Measurements from ENCODE around the gene ZNF106. TPM values are rescaled to one million over a fixed set of nuclear protein-coding genes. Genes with fewer than 3 reads are reported as not detected.

The ZNF106 gene
- total and polyA plus RNA-seq, 2 donors, result 8.6 to 23.7 TPM

DNA sequence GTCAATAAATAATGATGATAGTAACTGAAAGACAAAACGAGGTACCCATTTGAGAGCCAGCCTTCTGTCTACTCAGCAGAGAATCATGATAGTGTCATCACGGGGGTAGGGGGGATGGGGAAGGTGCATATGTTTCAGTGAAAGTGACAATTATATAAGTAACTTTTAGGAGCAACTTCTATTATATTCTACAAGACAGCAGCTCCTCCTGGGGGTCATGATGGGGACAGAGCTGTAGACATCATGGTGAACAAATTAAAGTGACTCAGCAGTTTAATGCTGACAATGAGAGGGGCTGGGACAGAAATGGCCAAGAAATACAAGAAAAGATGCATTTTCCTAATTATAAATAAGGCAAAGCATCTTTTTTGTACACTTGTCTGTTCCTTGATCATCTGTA, 119.8 kb downstream of the ZNF106 start:
- 92% methylated on average over 2 of the region's 2 CpGs for WGBS
- Histone ChIP-seq H3K4me3 (ENCODE audit: low read length in 2 of 2) (no peak overlapping the region), H3K4me1 (ENCODE audit: control insufficient read depth in 2 of 2, insufficient read depth in 2 of 2, low read length in 2 of 2) (no peaks in the 10 kb centered on the region), H3K27me3 (ENCODE audit: control insufficient read depth in 2 of 2, insufficient read depth in 1 of 2, low read length in 1 of 2) (no peaks in the 10 kb centered on the region), H3K36me3 (ENCODE audit: control insufficient read depth in 2 of 2, insufficient read depth in 2 of 2, low read length in 1 of 2) (no peaks in the 10 kb centered on the region), H3K27ac (ENCODE audit: low read depth in 1 of 2, low read length in 1 of 2) (no peak overlapping the region), H3K9me3 (ENCODE audit: control insufficient read depth in 2 of 2, insufficient read depth in 1 of 2, low read length in 1 of 2) (no peaks in the 10 kb centered on the region)
- no peak for DNase-seq (ENCODE audit: low read depth in 6 of 9, low spot score in 9 of 9)

DNA sequence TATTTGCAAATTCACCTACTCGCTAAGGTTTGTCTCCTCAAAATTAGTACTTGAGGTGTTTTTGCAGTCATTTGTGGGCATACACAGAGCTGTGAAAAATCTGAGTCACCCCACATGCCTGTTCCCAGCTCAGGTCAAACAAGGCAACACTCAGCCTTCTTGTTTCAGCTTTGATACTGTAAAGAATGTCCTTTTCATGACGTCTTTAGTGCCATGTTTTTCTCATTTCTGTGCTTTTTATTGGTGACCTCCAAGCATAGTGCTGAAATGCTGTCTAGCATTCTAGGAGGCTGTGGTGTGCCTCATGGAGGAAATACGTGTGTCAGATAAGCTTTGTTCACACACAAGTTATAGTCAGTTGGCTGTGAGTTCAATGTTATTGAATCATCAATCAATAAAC, 122.8 kb downstream of the ZNF106 start:
- no peak overlapping the region for H3K4me3 ChIP-seq (ENCODE audit: low read length in 2 of 2)
- no peaks in the 10 kb centered on the region for H3K4me1 ChIP-seq (ENCODE audit: control insufficient read depth in 2 of 2, insufficient read depth in 2 of 2, low read length in 2 of 2)
- no peaks in the 10 kb centered on the region for H3K9me3 ChIP-seq (ENCODE audit: control insufficient read depth in 2 of 2, insufficient read depth in 1 of 2, low read length in 1 of 2)
- no peak for DNase-seq (ENCODE audit: low read depth in 6 of 9, low spot score in 9 of 9)
- 95% methylated on average over 3 of the region's 3 CpGs for WGBS
- H3K27me3 ChIP-seq (ENCODE audit: control insufficient read depth in 2 of 2, insufficient read depth in 1 of 2, low read length in 1 of 2), result no peaks in the 10 kb centered on the region
- no peaks in the 10 kb centered on the region for H3K36me3 ChIP-seq (ENCODE audit: control insufficient read depth in 2 of 2, insufficient read depth in 2 of 2, low read length in 1 of 2)
- no peak overlapping the region for H3K27ac ChIP-seq (ENCODE audit: low read depth in 1 of 2, low read length in 1 of 2)

DNA sequence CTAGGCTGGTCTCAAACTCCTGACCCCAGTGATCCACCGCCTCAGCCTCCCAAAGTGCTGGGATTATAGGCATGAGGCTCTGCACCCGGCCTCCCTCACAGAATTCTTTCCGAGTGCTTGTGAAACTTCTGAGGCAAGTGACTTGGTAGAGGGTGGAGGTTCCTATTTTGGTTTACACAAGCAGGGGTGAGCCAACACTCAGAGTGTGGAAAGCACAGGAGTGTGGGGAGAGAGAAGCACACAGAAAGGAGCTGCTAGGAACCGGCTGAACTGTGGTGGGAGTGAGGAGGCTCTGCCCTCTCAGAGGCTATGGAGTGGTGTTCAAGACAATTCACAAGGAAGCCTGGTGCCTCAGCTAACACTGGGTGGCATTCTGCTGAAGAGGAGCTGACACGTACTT, 123.9 kb downstream of the ZNF106 start:
- no peak for DNase-seq (ENCODE audit: low read depth in 6 of 9, low spot score in 9 of 9)
- 98% methylated on average over 5 of the region's 5 CpGs for WGBS

DNA sequence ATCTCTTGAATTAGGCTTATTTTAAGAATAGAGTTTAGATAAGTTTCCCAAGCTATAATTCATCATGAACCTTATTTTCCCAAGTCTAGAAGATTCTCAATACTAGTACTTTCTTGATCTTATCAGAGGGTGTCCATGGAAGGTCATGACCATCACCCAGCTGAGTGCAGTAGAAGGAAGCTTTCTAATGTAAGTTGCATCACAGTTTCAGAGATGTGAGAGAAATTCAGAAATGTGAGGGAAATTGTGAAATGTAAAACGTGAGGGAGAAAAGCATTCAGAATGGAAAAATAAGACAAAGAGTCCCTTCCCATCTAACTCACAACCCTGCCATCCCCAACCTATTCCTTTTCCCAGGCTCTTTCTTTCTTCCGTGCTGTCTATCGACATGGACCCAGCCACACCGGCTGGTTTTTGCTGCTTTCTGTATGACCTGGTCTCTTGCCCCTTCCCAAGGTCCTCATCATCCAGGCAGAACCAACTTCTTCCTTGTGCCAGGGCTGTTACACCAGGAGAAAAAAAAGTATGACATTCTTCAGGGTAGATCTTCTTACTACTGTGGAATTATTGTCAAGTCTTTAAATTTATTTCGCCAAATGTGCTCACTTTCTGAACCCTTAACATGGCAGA, 124.9 kb downstream of the ZNF106 start:
- Histone ChIP-seq H3K36me3 (ENCODE audit: control insufficient read depth in 2 of 2, insufficient read depth in 2 of 2, low read length in 1 of 2) (no peaks in the 10 kb centered on the region), H3K27me3 (ENCODE audit: control insufficient read depth in 2 of 2, insufficient read depth in 1 of 2, low read length in 1 of 2) (no peaks in the 10 kb centered on the region), H3K4me3 (ENCODE audit: low read length in 2 of 2) (no peak overlapping the region), H3K4me1 (ENCODE audit: control insufficient read depth in 2 of 2, insufficient read depth in 2 of 2, low read length in 2 of 2) (no peaks in the 10 kb centered on the region), H3K27ac (ENCODE audit: low read depth in 1 of 2, low read length in 1 of 2) (no peak overlapping the region), H3K9me3 (ENCODE audit: control insufficient read depth in 2 of 2, insufficient read depth in 1 of 2, low read length in 1 of 2) (no peaks in the 10 kb centered on the region)
- whole genome bisulfite sequencing, result 97% methylated on average over 5 of the region's 5 CpGs
- no peak for DNase-seq (ENCODE audit: low read depth in 6 of 9, low spot score in 9 of 9)

More for the DNA sequence above, 123.9 kb downstream of the ZNF106 start:
- Histone ChIP-seq H3K4me1 (ENCODE audit: control insufficient read depth in 2 of 2, insufficient read depth in 2 of 2, low read length in 2 of 2) (no peaks in the 10 kb centered on the region), H3K9me3 (ENCODE audit: control insufficient read depth in 2 of 2, insufficient read depth in 1 of 2, low read length in 1 of 2) (no peaks in the 10 kb centered on the region), H3K27ac (ENCODE audit: low read depth in 1 of 2, low read length in 1 of 2) (no peak overlapping the region), H3K36me3 (ENCODE audit: control insufficient read depth in 2 of 2, insufficient read depth in 2 of 2, low read length in 1 of 2) (no peaks in the 10 kb centered on the region), H3K4me3 (ENCODE audit: low read length in 2 of 2) (no peak overlapping the region), H3K27me3 (ENCODE audit: control insufficient read depth in 2 of 2, insufficient read depth in 1 of 2, low read length in 1 of 2) (no peaks in the 10 kb centered on the region)

DNA sequence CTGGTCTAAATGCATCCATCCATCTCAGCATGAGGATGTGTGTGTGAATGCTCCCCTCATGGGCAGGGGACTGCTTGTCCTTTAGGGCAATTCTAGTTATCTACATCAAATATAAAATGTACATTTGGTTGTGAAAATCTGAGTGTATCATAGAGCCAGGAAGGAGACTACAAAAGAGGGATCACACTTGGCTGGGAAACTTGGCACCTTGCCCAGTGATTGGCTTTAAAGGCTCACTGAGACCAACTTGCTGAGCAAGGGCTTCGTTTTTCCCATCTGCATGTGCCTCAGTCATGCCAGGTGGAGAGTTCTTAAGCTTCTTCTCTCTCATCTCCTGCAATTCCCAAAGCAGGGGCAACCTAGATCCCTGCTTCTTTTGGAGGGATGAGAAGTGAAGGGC, 126.4 kb downstream of the ZNF106 start:
- WGBS, result 85% methylated on average over 1 of the region's 1 CpG
- Histone ChIP-seq H3K27ac (ENCODE audit: low read depth in 1 of 2, low read length in 1 of 2) (no peak overlapping the region), H3K4me1 (ENCODE audit: control insufficient read depth in 2 of 2, insufficient read depth in 2 of 2, low read length in 2 of 2) (no peaks in the 10 kb centered on the region), H3K36me3 (ENCODE audit: control insufficient read depth in 2 of 2, insufficient read depth in 2 of 2, low read length in 1 of 2) (no peaks in the 10 kb centered on the region), H3K27me3 (ENCODE audit: control insufficient read depth in 2 of 2, insufficient read depth in 1 of 2, low read length in 1 of 2) (no peaks in the 10 kb centered on the region), H3K4me3 (ENCODE audit: low read length in 2 of 2) (no peak overlapping the region), H3K9me3 (ENCODE audit: control insufficient read depth in 2 of 2, insufficient read depth in 1 of 2, low read length in 1 of 2) (no peaks in the 10 kb centered on the region)
- no peak for DNase-seq (ENCODE audit: low read depth in 6 of 9, low spot score in 9 of 9)

DNA sequence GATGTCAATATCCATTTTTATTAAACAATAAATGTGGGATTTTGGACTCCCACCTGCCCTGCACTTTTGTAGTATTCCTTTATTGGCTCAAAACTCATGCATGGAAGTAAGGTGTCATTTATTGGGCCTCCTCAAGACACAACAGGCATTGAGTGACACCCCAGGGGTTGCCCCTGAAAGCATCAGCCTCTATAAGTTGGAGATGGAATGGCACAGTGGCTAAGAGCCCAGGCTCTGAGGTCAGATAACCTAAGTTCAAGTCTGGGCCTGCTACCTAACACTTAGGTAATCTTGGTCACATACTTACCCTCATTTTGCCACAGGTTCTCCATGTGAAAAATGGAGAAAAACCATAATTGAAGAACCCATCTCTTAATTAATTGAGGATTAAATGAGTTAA, 127.0 kb downstream of the ZNF106 start:
- H3K4me1 ChIP-seq (ENCODE audit: control insufficient read depth in 2 of 2, insufficient read depth in 2 of 2, low read length in 2 of 2), result no peaks in the 10 kb centered on the region
- H3K27ac ChIP-seq (ENCODE audit: low read depth in 1 of 2, low read length in 1 of 2), result no peak overlapping the region
- H3K36me3 ChIP-seq (ENCODE audit: control insufficient read depth in 2 of 2, insufficient read depth in 2 of 2, low read length in 1 of 2), result no peaks in the 10 kb centered on the region
- DNase-seq (ENCODE audit: low read depth in 6 of 9, low spot score in 9 of 9), result no peak
- H3K9me3 ChIP-seq (ENCODE audit: control insufficient read depth in 2 of 2, insufficient read depth in 1 of 2, low read length in 1 of 2), result no peaks in the 10 kb centered on the region
- H3K4me3 ChIP-seq (ENCODE audit: low read length in 2 of 2), result no peak overlapping the region
- no peaks in the 10 kb centered on the region for H3K27me3 ChIP-seq (ENCODE audit: control insufficient read depth in 2 of 2, insufficient read depth in 1 of 2, low read length in 1 of 2)

DNA sequence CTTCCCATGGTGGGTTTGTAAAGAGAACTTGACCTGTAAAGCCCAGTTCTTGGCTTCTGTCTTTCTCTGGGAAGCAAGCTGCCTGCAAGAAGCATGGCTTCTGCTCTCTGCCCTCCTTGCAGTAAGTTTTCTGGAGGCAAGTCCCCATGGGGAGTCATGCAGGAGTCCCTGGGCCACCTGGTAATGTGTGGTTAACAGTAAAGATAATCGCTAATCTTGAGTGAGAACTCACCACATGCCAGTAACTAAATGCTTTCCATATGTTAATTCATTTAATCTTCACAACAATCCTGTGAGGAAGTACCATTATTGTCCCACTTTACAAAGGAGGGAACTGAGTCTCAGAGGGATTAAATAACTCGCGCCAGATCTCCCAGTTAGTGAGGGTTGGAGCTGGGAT, 127.5 kb downstream of the ZNF106 start:
- no peak overlapping the region for H3K27ac ChIP-seq (ENCODE audit: low read depth in 1 of 2, low read length in 1 of 2)
- no peak overlapping the region for H3K4me3 ChIP-seq (ENCODE audit: low read length in 2 of 2)
- WGBS, result 97% methylated on average over 3 of the region's 3 CpGs
- no peaks in the 10 kb centered on the region for H3K36me3 ChIP-seq (ENCODE audit: control insufficient read depth in 2 of 2, insufficient read depth in 2 of 2, low read length in 1 of 2)
- DNase-seq (ENCODE audit: low read depth in 6 of 9, low spot score in 9 of 9), result no peak
- no peaks in the 10 kb centered on the region for H3K4me1 ChIP-seq (ENCODE audit: control insufficient read depth in 2 of 2, insufficient read depth in 2 of 2, low read length in 2 of 2)
- H3K27me3 ChIP-seq (ENCODE audit: control insufficient read depth in 2 of 2, insufficient read depth in 1 of 2, low read length in 1 of 2), result no peaks in the 10 kb centered on the region
- no peaks in the 10 kb centered on the region for H3K9me3 ChIP-seq (ENCODE audit: control insufficient read depth in 2 of 2, insufficient read depth in 1 of 2, low read length in 1 of 2)

Other genes starting within 250 kb of the ZNF106 start
- 13.6 TPM for gene GANC, start 217.9 kb downstream of the ZNF106 start, total RNA-seq
- gene GANC, start 217.9 kb downstream of the ZNF106 start, polyA plus RNA-seq, result 12.7 TPM
- gene TMEM87A, start 217.7 kb downstream of the ZNF106 start, total RNA-seq, result 32.2 TPM
- 33.5 TPM for gene TMEM87A, start 217.7 kb downstream of the ZNF106 start, polyA plus RNA-seq
- gene CAPN3, start 131.6 kb downstream of the ZNF106 start, total RNA-seq, result 2.4 TPM
- 38.1 TPM for gene CAPN3, start 131.6 kb downstream of the ZNF106 start, polyA plus RNA-seq
- 34.0 TPM for gene SNAP23, start 4.5 kb upstream of the ZNF106 start, total RNA-seq
- gene SNAP23, start 4.5 kb upstream of the ZNF106 start, polyA plus RNA-seq, result 66.3 TPM
- gene LRRC57, start 57.7 kb upstream of the ZNF106 start, total RNA-seq, result 9.6 TPM
- gene LRRC57, start 57.7 kb upstream of the ZNF106 start, polyA plus RNA-seq, result 13.8 TPM
- 24.5 TPM for gene HAUS2, start 57.7 kb upstream of the ZNF106 start, total RNA-seq
- 18.6 TPM for gene HAUS2, start 57.7 kb upstream of the ZNF106 start, polyA plus RNA-seq
- gene STARD9, start 84.5 kb upstream of the ZNF106 start, total RNA-seq, result 4.4 TPM
- 7.8 TPM for gene STARD9, start 84.5 kb upstream of the ZNF106 start, polyA plus RNA-seq
- 8.1 TPM for gene CDAN1, start 246.0 kb upstream of the ZNF106 start, total RNA-seq
- 14.8 TPM for gene CDAN1, start 246.0 kb upstream of the ZNF106 start, polyA plus RNA-seq